Activated CD4-positive, alpha-beta T cell treated with anti-CD3 and anti-CD28 coated beads, Interleukin-2, amount 10 ng/mL, durations not matched to agents 24 days and 14 days (primary cell): ENCODE data around the gene PIGU. TPM values are rescaled to one million over a fixed set of nuclear protein-coding genes. Genes with fewer than 3 reads are reported as not detected.
"Not testable (repeated sequence)": the region's sequence is repeated elsewhere in the genome, so short reads cannot be mapped to it uniquely, and the experiment has no call there.

Experiments used
- DNase-seq: peaks from one replicate; pipeline ENCODE4 v3.0.0; 2022
- H3K27ac Mint-ChIP-seq: one replicate; pipeline ENCODE4 v1.8.0; 2022; ENCODE audit warnings: mild to moderate bottlenecking, mixed read lengths
- H3K27me3 Mint-ChIP-seq: one replicate; pipeline ENCODE4 v1.8.0; 2022; ENCODE audit warnings: mixed read lengths
- H3K36me3 Mint-ChIP-seq: one replicate; pipeline ENCODE4 v1.8.0; 2022; ENCODE audit warnings: low read depth, mild to moderate bottlenecking, mixed read lengths
- H3K4me1 Mint-ChIP-seq: one replicate; pipeline ENCODE4 v1.8.0; 2021; ENCODE audit warnings: mixed read lengths
- H3K4me3 Mint-ChIP-seq: one replicate; pipeline ENCODE4 v1.8.0; 2022; ENCODE audit warnings: mild to moderate bottlenecking, moderate library complexity, mixed read lengths
- H3K9me3 Mint-ChIP-seq: one replicate; pipeline ENCODE4 v1.8.0; 2021; ENCODE audit warnings: mixed read lengths
- intact Hi-C: fragments of 100-400 bp; cut with micrococcal nuclease; formaldehyde crosslinking; loops from one replicate; pipeline ENCODE4 v1.15.1; 2023
- total RNA-seq: library from RNA; stranded (reverse); gene quantifications from 2 replicates; pipeline ENCODE4 v1.2.3, GENCODE V29; 2022

The PIGU gene
- total RNA-seq, 1 donor from 2014 or later: 27.1 TPM

- no peak for DNase-seq
- no peaks in the 10 kb centered on the region for H3K27me3 Mint-ChIP-seq
- no peak overlapping the region for H3K4me3 Mint-ChIP-seq
- intact Hi-C loops: no loop called here
- H3K27ac Mint-ChIP-seq: no peak overlapping the region
- peaks cover 40% of the 10 kb centered on the region for H3K36me3 Mint-ChIP-seq
- H3K9me3 Mint-ChIP-seq: peaks cover 3% of the 10 kb centered on the region
- H3K4me1 Mint-ChIP-seq: peaks cover 4% of the 10 kb centered on the region
Observed at GRCh38 chr20:34615477-34615876, 61.4 kb downstream of the PIGU start.

GRCh38 chr20:34611976-34612375 is 64.9 kb downstream of the PIGU start:
- intact Hi-C loops, H3K9me3 Mint-ChIP-seq: not testable (repeated sequence)
- H3K36me3 Mint-ChIP-seq: peaks cover 20% of the 10 kb centered on the region

DNA sequence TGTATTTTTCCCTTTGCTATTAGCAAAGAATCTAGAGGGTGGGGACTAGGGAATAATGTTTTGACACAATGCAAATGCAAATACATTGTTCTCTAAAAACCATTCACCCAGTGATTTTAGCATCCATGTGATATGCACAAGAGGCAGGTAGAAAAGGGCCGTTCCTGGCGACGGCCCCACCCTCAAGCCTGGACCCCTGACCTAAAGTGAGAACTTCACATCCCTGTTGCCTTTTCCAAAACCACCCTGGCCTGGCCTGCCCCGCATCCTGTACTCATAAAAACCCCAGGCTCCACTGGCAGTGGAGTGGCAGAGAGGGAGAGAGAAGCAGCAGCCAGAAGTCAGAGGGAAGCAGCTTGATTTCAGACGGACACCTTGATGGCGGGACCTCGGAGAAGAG is 69.8 kb downstream of the PIGU start:
- H3K4me3 Mint-ChIP-seq: no peak overlapping the region
- H3K27me3 Mint-ChIP-seq: no peaks in the 10 kb centered on the region
- DNase-seq: no peak
- H3K4me1 Mint-ChIP-seq: no peaks in the 10 kb centered on the region
- intact Hi-C loops: no loop called here
- H3K36me3 Mint-ChIP-seq: peaks cover 2% of the 10 kb centered on the region
- H3K27ac Mint-ChIP-seq: no peak overlapping the region
- H3K9me3 Mint-ChIP-seq: peaks cover 2% of the 10 kb centered on the region

More at GRCh38 chr20:34611976-34612375, 64.9 kb downstream of the PIGU start:
- not testable (repeated sequence) for DNase-seq, H3K27ac Mint-ChIP-seq, H3K4me3 Mint-ChIP-seq, H3K27me3 Mint-ChIP-seq, H3K4me1 Mint-ChIP-seq

DNA sequence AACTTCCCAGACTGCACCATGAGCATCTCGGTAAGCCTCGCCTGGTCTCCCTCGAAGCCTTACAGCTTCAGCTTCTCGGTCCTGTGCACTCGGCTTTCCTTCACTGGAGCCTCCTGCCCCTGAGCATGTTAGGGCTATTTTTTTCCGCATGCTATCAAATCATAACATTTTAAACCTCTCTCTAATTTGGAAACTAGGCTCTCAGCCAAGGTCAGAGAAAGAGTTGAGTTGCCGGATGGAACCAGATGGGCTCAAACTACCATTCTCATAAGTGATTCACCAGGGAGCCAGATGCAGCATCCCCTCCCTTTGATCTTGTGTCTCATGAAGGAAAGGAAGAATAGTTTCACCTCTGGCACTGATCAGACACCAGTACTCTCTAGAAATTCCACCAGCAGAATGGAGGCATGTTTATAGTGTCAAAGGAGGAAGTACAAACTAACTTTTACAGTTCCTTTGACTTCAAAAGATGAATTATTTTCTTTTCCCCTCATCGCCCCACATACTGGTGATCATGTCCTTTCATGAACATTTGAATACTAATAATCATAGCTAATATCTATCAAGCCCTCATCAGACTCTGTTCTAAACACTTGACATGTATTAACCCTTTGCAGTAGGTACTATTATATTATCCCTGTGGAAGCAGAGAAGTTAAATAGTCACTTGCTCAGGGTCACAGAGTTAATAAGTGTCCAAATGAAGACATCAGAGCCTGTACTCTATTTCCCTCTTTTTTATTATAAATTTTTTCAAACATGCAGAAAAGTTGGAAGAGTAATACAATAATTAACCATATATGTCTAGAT is 71.7 kb downstream of the PIGU start:
- Mint-ChIP-seq H3K4me1 (no peaks in the 10 kb centered on the region), H3K36me3 (no peaks in the 10 kb centered on the region), H3K27ac (no peak overlapping the region), H3K4me3 (no peak overlapping the region), H3K9me3 (no peaks in the 10 kb centered on the region), H3K27me3 (no peaks in the 10 kb centered on the region)
- intact Hi-C loops: no loop called here
- no peak for DNase-seq

- Mint-ChIP-seq H3K4me1 (no peaks in the 10 kb centered on the region), H3K27me3 (no peaks in the 10 kb centered on the region), H3K27ac (no peak overlapping the region), H3K9me3 (no peaks in the 10 kb centered on the region), H3K36me3 (peaks cover 2% of the 10 kb centered on the region), H3K4me3 (no peak overlapping the region)
- no peak for DNase-seq
- intact Hi-C loops: no loop called here
Observed at GRCh38 chr20:34600892-34601653, 75.8 kb downstream of the PIGU start.

- H3K27ac Mint-ChIP-seq: no peak overlapping the region
- no peak overlapping the region for H3K4me3 Mint-ChIP-seq
- H3K36me3 Mint-ChIP-seq: peaks cover 2% of the 10 kb centered on the region
- intact Hi-C loops: no loop called here
- H3K27me3 Mint-ChIP-seq: no peaks in the 10 kb centered on the region
- no peaks in the 10 kb centered on the region for H3K9me3 Mint-ChIP-seq
- DNase-seq: no peak
- H3K4me1 Mint-ChIP-seq: no peaks in the 10 kb centered on the region
Observed at GRCh38 chr20:34595377-34596184, 81.3 kb downstream of the PIGU start.

DNA sequence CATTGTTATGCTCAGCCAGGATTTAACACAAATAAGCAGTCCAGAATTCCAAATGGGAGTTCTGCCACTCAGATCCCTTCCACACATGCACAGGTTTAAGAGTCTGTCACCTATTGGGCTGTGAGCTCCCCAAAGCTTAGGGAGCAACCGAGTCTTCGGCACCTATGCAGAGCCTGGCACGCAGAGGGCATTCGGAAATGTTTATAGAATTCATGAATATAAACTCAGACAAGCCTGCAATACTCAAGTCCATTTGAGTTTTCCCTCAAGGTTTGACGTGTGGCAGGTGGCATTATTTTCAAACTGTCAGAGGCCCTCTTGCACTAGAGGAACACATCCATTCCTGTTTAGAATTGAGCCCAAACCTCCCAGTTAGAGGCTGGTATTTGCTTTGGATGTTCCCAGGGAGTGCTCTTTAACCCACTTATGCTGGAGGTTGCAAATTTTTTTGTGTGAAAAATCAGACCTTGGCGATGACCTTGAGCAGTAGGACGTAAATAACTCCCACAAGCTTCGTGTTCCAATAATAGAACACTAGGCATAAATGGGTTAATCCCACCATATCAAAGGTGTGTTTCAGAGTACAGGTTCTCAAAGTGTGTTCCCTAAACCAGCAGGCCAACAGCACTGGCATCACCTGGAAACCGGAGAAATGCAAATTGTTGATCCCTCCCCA is 90.3 kb downstream of the PIGU start:
- Mint-ChIP-seq H3K27ac (no peak overlapping the region), H3K27me3 (no peaks in the 10 kb centered on the region), H3K4me3 (no peak overlapping the region), H3K9me3 (no peaks in the 10 kb centered on the region), H3K4me1 (peaks cover 10% of the 10 kb centered on the region), H3K36me3 (peaks cover 12% of the 10 kb centered on the region)
- DNase-seq: no peak
- intact Hi-C loops: no loop called here

DNA sequence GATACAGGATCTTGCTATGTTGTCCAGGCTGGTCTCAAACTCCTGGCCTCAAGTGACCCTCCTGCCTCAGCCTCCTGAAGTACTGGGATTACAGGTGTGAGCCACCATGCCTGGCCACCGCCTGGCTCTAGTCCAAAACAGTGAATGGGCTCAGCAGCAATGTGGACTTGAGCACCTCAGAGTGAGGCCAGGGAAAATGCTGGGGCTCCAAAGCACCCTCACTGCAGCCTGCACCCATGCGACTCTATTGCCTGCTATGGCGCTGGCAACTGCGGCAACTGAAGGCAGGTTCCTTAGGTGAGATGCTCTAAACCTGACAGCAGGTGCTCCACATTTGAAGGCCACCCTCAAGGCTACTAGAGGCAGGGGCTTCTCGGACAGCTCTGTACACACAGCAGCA is 91.9 kb downstream of the PIGU start:
- Mint-ChIP-seq H3K4me3 (no peak overlapping the region), H3K27me3 (no peaks in the 10 kb centered on the region), H3K27ac (peak overlapping the region; percentile 25), H3K36me3 (peaks cover 26% of the 10 kb centered on the region), H3K4me1 (peaks cover 25% of the 10 kb centered on the region), H3K9me3 (no peaks in the 10 kb centered on the region)
- DNase-seq: no peak
- intact Hi-C loops: no loop called here

DNA sequence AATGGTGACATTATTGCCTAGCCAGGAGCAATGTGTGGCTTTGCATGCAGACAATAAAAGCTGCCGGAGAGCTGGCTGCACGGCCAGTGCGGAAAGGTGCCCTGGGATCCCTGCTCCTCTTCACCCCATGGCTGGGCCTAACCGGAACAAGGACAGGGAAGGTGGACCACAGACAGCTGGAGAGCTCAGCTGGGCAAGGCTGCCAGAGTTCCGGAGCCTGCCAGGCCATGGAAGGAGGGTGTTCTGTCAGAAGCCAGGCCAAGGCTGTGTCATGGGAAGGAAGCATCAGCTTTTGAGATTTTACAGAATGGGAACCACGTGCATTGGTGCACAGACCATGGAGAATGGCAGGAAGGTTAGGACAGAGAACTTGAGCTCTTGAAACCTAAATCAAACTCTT is 93.3 kb downstream of the PIGU start:
- Mint-ChIP-seq H3K4me3 (no peak overlapping the region), H3K4me1 (peaks cover 31% of the 10 kb centered on the region), H3K27ac (peak overlapping the region; percentile 20), H3K27me3 (no peaks in the 10 kb centered on the region), H3K9me3 (no peaks in the 10 kb centered on the region), H3K36me3 (peaks cover 26% of the 10 kb centered on the region)
- no peak for DNase-seq
- intact Hi-C loops: loop anchor here (5.0 kb wide), 1 partner anchor 124 kb away; no protein-coding TSS in a partner anchor

DNA sequence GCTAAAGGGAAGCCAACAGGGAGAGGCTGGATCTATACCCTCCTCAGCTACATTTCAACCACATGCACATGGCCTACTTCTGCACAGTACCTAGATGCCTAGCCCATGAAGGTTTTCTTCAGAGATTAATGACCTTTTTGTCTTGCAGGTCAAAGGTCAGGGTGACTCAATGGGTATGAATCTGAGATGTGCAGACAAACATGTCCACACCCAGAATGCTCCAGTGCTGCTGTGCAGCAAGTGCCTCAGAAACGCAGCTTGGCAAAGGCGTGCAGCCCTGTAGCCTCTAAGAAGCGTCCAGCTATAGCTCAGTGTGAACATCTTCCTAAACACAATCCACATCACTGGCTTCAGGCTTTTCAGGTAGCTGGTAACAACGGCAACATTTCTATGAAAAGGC is 94.0 kb downstream of the PIGU start:
- no peaks in the 10 kb centered on the region for H3K9me3 Mint-ChIP-seq
- no peak for DNase-seq
- H3K27me3 Mint-ChIP-seq: no peaks in the 10 kb centered on the region
- intact Hi-C loops: loop anchor here (5.0 kb wide), 1 partner anchor 124 kb away; no protein-coding TSS in a partner anchor
- H3K36me3 Mint-ChIP-seq: peaks cover 26% of the 10 kb centered on the region
- no peak overlapping the region for H3K4me3 Mint-ChIP-seq
- peak overlapping the region; percentile 20 for H3K27ac Mint-ChIP-seq
- peaks cover 35% of the 10 kb centered on the region for H3K4me1 Mint-ChIP-seq

DNA sequence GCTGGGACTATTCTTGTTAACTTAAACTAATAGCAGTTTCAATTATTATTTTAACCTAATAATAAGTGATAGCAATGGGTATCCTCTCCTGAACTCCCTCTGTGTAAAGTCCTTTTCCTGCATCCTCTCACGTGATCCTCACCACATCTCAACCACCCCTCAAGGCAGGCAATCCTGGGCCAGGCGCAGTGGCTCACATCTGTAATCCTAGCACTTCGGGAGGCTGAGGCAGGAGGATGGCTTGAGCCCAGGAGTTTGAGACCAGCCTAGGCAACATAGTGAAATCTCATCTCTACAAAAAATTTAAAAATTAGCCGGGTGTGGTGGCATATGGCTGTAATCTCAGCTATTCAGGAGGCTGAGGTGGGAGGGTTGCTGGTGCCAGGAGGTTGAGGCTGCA is 94.7 kb downstream of the PIGU start:
- Mint-ChIP-seq H3K9me3 (no peaks in the 10 kb centered on the region), H3K4me1 (peaks cover 35% of the 10 kb centered on the region), H3K27ac (peak overlapping the region; percentile 89), H3K27me3 (no peaks in the 10 kb centered on the region), H3K4me3 (peak overlapping the region; percentile 26), H3K36me3 (peaks cover 21% of the 10 kb centered on the region)
- DNase-seq: no peak
- intact Hi-C loops: loop anchor here (5.0 kb wide), 1 partner anchor 125 kb away; no protein-coding TSS in a partner anchor

DNA sequence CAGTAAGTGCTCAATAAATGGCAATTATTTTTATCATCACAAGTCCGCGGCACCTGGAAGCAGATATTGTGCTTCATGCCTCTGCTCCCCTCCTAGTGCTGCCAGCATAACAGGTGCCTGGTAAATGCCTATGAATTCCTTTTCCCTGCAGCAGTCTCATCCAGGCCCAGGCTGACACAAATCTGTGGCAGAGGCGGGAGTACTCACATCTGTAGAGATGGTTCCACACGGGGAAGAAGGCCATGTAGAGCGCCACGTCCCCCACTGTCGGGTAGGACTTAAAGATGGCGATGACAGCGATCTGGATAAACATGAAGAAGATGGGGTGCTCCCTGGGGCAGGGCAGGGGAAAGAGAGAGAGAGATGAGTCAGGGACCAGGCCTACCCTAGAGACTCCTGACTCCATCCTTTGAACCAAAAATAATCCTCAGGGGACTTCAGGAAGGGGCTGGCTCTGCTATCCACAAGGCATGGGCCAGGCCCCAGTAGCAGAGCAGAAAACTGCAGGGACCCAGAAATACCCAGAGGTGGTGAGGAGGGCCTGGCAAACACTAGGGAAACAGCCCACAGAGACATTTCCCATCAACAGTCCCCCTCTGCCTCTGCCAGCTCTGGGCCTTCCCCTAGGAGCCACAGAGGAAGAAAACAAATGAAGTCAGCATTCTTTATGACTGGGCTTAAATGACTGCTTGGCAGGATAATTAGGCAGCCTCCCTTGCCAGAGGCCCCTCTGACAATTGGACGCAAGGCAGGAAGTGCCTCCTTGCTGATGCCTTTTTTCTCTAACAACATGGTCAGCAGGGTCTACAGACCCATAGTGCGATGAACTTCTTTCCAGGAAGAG is 95.3 kb downstream of the PIGU start:
- DNase-seq: peak; percentile 72
- Mint-ChIP-seq H3K27me3 (no peaks in the 10 kb centered on the region), H3K36me3 (peaks cover 21% of the 10 kb centered on the region), H3K4me1 (peaks cover 35% of the 10 kb centered on the region), H3K9me3 (no peaks in the 10 kb centered on the region), H3K27ac (peak overlapping the region; percentile 89), H3K4me3 (peak overlapping the region; percentile 33)
- intact Hi-C loops: loop anchor here (5.0 kb wide), 1 partner anchor 126 kb away; no protein-coding TSS in a partner anchor
